Stimulated activated CD8-positive, alpha-beta memory T cell treated with anti-CD3 and anti-CD28 coated beads, Interleukin-7, amount 100 ng/mL, for 1 hour (primary cell): ENCODE measurements around the gene SMYD1.
"Not testable (repeated sequence)": the region's sequence is repeated elsewhere in the genome, so short reads cannot be mapped to it uniquely, and the experiment has no call there.

Experiments used
- DNase-seq, 2 donors: peaks; one replicate each; pipeline ENCODE4 v3.0.0-alpha.2; 2020; ENCODE audit warnings: low read depth in 2 of 2

SMYD1 gene

GRCh38 chr2:88067598-88067997, at the start of gene SMYD1:
Gene SMYD1, plus strand, starts transcription at chr2:88067825. Its CDS starts 40 bp downstream, at chr2:88067865.
- DNase-seq, result no peak

- DNase-seq, result not testable (repeated sequence)
These were observed 49.4 kb upstream of the SMYD1 start for GRCh38 chr2:88018077-88018805.

GRCh38 chr2:88018909-88019308, 48.7 kb upstream of the SMYD1 start:
- DNase-seq, result no peak

GRCh38 chr2:88019985-88020384, 47.6 kb upstream of the SMYD1 start:
- no peak for DNase-seq

- DNase-seq, result no peak
These were observed 45.0 kb upstream of the SMYD1 start for GRCh38 chr2:88022669-88022921.

GRCh38 chr2:88024509-88024908, 43.1 kb upstream of the SMYD1 start:
- no peak for DNase-seq

- DNase-seq, result no peak
These were observed 39.8 kb upstream of the SMYD1 start for GRCh38 chr2:88027697-88028389.

- DNase-seq, result no peak
These were observed 38.7 kb upstream of the SMYD1 start for GRCh38 chr2:88028931-88029330.

GRCh38 chr2:88032070-88032702, 35.4 kb upstream of the SMYD1 start:
- DNase-seq, result no peak

- DNase-seq, result no peak
These were observed 31.4 kb upstream of the SMYD1 start for GRCh38 chr2:88036182-88036581.

GRCh38 chr2:88036606-88037005, 31.0 kb upstream of the SMYD1 start:
- no peak for DNase-seq

- DNase-seq, result no peak
These were observed 29.1 kb upstream of the SMYD1 start for GRCh38 chr2:88038263-88039105.

- DNase-seq, result no peak
These were observed 25.1 kb upstream of the SMYD1 start for GRCh38 chr2:88042476-88042875.

GRCh38 chr2:88045561-88045960, 22.1 kb upstream of the SMYD1 start:
- not testable (repeated sequence) for DNase-seq

- DNase-seq, result no peak
These were observed 19.1 kb upstream of the SMYD1 start for GRCh38 chr2:88048541-88048940.

- no peak for DNase-seq
These were observed 18.0 kb upstream of the SMYD1 start for GRCh38 chr2:88049622-88050021.

- no peak for DNase-seq
These were observed 15.8 kb upstream of the SMYD1 start for GRCh38 chr2:88051792-88052191.

GRCh38 chr2:88053296-88053695, 14.3 kb upstream of the SMYD1 start:
- DNase-seq, result no peak

- DNase-seq, result no peak
These were observed 13.5 kb upstream of the SMYD1 start for GRCh38 chr2:88053934-88054781.

GRCh38 chr2:88054782-88055370, 12.7 kb upstream of the SMYD1 start:
- DNase-seq, result no peak
